Measurements from ENCODE around the gene HTR3A. TPM values are rescaled to one million over a fixed set of nuclear protein-coding genes. Genes with fewer than 3 reads are reported as not detected.

HTR3A gene
- total RNA-seq, 1 donor from 2014 or later, result 15.6 TPM

DNA sequence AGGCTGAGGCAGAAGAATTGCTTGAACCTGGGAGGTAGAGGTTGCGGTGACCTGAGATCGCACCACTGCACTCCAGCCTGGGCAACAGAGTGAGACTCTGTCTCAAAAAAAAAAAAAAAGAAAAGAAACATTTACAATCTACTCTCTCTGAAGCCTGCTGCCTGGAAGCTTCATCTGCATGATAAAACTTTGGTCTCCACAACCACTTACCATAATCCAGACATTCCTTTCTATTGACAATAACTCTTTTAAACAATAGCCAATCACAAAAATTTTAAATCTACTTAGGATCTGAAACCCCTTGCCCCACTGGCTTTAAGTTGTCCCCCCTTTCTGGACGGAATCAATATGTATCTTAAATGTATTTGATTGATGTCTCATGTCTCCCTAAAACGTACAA, 25.0 kb upstream of the HTR3A start:
- CTCF ChIA-PET, result no interaction called here
- POLR2A ChIA-PET, result no interaction called here
- Mint-ChIP-seq H3K4me3 (no peak overlapping the region), H3K36me3 (ENCODE audit: low read depth) (no peaks in the 10 kb centered on the region), H3K27ac (no peak overlapping the region), H3K4me1 (peaks cover 32% of the 10 kb centered on the region), H3K27me3 (peaks cover 7% of the 10 kb centered on the region), H3K9me3 (no peaks in the 10 kb centered on the region)
- no peak for DNase-seq
- TF ChIP-seq, protein P1, sequence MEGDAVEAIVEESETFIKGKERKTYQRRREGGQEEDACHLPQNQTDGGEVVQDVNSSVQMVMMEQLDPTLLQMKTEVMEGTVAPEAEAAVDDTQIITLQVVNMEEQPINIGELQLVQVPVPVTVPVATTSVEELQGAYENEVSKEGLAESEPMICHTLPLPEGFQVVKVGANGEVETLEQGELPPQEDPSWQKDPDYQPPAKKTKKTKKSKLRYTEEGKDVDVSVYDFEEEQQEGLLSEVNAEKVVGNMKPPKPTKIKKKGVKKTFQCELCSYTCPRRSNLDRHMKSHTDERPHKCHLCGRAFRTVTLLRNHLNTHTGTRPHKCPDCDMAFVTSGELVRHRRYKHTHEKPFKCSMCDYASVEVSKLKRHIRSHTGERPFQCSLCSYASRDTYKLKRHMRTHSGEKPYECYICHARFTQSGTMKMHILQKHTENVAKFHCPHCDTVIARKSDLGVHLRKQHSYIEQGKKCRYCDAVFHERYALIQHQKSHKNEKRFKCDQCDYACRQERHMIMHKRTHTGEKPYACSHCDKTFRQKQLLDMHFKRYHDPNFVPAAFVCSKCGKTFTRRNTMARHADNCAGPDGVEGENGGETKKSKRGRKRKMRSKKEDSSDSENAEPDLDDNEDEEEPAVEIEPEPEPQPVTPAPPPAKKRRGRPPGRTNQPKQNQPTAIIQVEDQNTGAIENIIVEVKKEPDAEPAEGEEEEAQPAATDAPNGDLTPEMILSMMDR (IDR thresholded peaks at IDR 0.05), result no peak
- intact Hi-C loops (cut with micrococcal nuclease), result loop anchor here (2.0 kb wide), 1 partner anchor 27 kb away; no protein-coding TSS in a partner anchor
- no peak for ATAC-seq (ENCODE audit: low read depth)

DNA sequence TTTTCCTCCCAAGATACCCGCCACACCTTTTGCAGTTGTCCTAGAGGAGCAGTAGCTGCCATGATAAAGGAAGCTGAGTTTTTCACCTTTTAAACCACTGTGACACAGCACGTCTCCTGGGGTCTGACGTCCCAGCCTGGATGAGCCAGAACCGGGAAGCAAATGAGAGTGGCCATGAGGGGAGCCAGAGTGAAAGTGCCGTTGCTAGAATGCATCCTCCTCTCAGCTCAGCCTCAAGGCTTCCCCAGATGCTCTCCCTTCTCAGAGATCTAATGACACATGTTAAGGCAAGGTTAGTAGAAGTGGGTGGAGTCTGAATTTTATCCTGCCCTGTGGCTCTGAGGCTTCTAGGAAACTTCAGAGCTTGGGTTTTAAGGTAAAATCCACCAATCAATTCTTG, 23.4 kb upstream of the HTR3A start:
- H3K36me3 Mint-ChIP-seq (ENCODE audit: low read depth), result no peaks in the 10 kb centered on the region
- POLR2A ChIA-PET, result no interaction called here
- no peak overlapping the region for H3K4me3 Mint-ChIP-seq
- no peak for ATAC-seq (ENCODE audit: low read depth)
- H3K27me3 Mint-ChIP-seq, result peaks cover 7% of the 10 kb centered on the region
- peaks cover 22% of the 10 kb centered on the region for H3K4me1 Mint-ChIP-seq
- TF ChIP-seq, protein P1 (IDR thresholded peaks at IDR 0.05), result no peak
- intact Hi-C loops (cut with micrococcal nuclease), result no loop called here
- H3K9me3 Mint-ChIP-seq, result no peaks in the 10 kb centered on the region
- no peak overlapping the region for H3K27ac Mint-ChIP-seq
- CTCF ChIA-PET, result no interaction called here
- DNase-seq, result no peak

DNA sequence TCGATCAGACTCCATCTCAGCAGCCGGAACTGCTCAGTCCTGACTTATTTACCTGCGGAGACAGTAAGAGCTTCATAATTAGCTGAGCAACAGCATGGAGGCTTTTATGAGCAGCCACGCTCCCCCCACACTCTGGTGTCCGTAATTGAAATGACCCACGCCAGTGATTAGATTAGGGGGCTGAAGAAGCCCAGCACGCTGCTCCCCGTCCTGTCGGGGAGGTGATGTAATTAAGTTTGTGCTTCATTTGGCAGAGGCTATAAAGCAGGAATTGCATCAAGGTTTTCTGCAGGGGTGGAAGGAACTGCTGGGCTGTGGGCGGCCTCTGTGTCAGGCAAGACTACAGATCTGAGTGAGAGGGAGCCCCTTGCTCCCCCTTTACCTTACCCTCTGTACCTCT, 22.8 kb upstream of the HTR3A start:
- POLR2A ChIA-PET, result interaction anchor here (0.6 kb wide), 1 partner anchor 27 kb away, joined by 4 read pairs; no protein-coding TSS in a partner anchor

DNA sequence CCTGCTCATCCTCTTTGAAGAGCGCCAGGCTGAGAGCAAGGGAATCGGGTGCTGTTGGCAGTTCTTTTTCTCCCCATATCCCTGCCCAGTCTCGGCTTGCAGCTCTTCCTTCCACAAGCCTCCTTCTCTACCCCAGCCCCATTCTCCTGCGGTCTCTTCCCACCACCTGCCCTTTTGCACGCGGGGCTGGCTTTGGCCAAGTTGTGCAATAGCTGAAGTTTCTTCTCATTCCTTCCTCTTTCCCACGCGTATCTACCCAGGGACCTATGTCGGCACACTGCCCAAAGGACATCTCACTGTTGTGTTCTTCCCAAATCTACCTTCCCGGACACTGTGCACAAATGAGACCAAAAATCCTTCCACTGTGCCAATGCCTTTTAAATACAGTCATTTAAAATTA, 22.3 kb upstream of the HTR3A start:
- H3K36me3 Mint-ChIP-seq (ENCODE audit: low read depth), result no peaks in the 10 kb centered on the region
- peaks cover 13% of the 10 kb centered on the region for H3K4me1 Mint-ChIP-seq
- H3K27ac Mint-ChIP-seq, result no peak overlapping the region
- POLR2A ChIA-PET, result interaction anchor here (0.6 kb wide), 1 partner anchor 28 kb away, joined by 4 read pairs; no protein-coding TSS in a partner anchor
- intact Hi-C loops (cut with micrococcal nuclease), result no loop called here
- no peak for DNase-seq
- TF ChIP-seq, protein P1 (IDR thresholded peaks at IDR 0.05), result no peak
- no peaks in the 10 kb centered on the region for H3K9me3 Mint-ChIP-seq
- CTCF ChIA-PET, result no interaction called here
- H3K27me3 Mint-ChIP-seq, result peaks cover 7% of the 10 kb centered on the region
- no peak for ATAC-seq (ENCODE audit: low read depth)
- no peak overlapping the region for H3K4me3 Mint-ChIP-seq

More for the DNA sequence above, 22.8 kb upstream of the HTR3A start:
- peaks cover 7% of the 10 kb centered on the region for H3K27me3 Mint-ChIP-seq
- DNase-seq (no peak), ATAC-seq (ENCODE audit: low read depth) (no peak)
- intact Hi-C loops (cut with micrococcal nuclease), result no loop called here
- no peak overlapping the region for H3K4me3 Mint-ChIP-seq
- CTCF ChIA-PET, result no interaction called here
- H3K27ac Mint-ChIP-seq, result no peak overlapping the region
- peaks cover 18% of the 10 kb centered on the region for H3K4me1 Mint-ChIP-seq
- TF ChIP-seq, protein P1 (IDR thresholded peaks at IDR 0.05), result no peak
- H3K9me3 Mint-ChIP-seq, result no peaks in the 10 kb centered on the region
- no peaks in the 10 kb centered on the region for H3K36me3 Mint-ChIP-seq (ENCODE audit: low read depth)

DNA sequence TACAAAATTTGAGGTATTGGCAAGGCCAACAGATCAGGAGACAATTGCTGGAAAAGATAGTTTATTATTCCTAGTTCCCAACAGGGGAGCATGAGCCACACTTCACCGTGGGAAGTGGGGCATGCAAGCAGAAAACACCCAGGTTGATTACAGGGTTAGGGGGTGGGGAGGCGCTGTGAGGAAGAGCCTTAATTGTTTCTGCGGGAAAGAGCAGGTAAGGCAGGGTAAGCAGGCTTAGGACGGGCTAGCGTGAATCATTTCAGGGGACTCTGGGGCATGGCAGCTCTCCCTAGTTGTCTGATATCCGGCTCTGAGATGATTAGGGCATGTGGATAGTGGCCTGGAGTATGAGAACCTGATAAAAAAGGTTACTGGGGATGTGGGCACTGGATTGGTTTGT, 20.7 kb upstream of the HTR3A start:
- intact Hi-C loops (cut with micrococcal nuclease), result no loop called here
- no peak overlapping the region for H3K4me3 Mint-ChIP-seq
- H3K27ac Mint-ChIP-seq, result no peak overlapping the region
- no peaks in the 10 kb centered on the region for H3K36me3 Mint-ChIP-seq (ENCODE audit: low read depth)
- TF ChIP-seq, protein P1 (IDR thresholded peaks at IDR 0.05), result no peak
- no peak for ATAC-seq (ENCODE audit: low read depth)
- no peaks in the 10 kb centered on the region for H3K9me3 Mint-ChIP-seq
- DNase-seq, result no peak
- peaks cover 7% of the 10 kb centered on the region for H3K27me3 Mint-ChIP-seq
- ChIA-PET CTCF (no interaction called here), POLR2A (interaction anchor here (0.7 kb wide), 1 partner anchor 9 kb away, joined by 9 read pairs; no protein-coding TSS in a partner anchor)
- H3K4me1 Mint-ChIP-seq, result peaks cover under 1% of the 10 kb centered on the region
